GM12874 (cell line): ENCODE data around the gene MSL2.

ENCODE experiments used
- TF ChIP-seq, protein P1 (sequence below): IDR thresholded peaks from 2 replicates; pipeline ENCODE4 v1.5.1; 2011; ENCODE audit warnings: low read depth, mild to moderate bottlenecking, control low read depth, low read length, moderate library complexity; ENCODE audit not compliant: insufficient read depth

Gene MSL2, protein sequence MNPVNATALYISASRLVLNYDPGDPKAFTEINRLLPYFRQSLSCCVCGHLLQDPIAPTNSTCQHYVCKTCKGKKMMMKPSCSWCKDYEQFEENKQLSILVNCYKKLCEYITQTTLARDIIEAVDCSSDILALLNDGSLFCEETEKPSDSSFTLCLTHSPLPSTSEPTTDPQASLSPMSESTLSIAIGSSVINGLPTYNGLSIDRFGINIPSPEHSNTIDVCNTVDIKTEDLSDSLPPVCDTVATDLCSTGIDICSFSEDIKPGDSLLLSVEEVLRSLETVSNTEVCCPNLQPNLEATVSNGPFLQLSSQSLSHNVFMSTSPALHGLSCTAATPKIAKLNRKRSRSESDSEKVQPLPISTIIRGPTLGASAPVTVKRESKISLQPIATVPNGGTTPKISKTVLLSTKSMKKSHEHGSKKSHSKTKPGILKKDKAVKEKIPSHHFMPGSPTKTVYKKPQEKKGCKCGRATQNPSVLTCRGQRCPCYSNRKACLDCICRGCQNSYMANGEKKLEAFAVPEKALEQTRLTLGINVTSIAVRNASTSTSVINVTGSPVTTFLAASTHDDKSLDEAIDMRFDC

DNA sequence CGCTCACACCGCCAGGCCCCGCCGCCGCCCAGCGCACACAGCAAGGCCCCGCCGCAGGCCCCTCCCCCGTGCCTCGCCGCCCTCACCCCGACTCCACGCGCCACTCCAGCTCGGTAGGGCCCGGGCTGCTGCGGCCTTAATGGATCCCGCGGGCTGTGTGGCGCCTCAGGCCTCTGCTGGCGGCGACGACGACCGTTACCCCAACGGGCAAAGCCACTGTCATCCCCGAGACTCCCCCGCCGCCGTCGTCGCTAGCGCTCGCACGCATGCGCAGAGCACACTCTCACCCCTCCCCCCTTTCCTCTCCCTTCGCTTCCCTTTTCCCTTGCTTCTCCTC is at the start of gene MSL2:
MSL2 (minus strand) TSS at position 272 of the 337 bp plus-strand sequence. CDS start 1,222 bp downstream, outside the sequence.
- TF ChIP-seq, protein P1, sequence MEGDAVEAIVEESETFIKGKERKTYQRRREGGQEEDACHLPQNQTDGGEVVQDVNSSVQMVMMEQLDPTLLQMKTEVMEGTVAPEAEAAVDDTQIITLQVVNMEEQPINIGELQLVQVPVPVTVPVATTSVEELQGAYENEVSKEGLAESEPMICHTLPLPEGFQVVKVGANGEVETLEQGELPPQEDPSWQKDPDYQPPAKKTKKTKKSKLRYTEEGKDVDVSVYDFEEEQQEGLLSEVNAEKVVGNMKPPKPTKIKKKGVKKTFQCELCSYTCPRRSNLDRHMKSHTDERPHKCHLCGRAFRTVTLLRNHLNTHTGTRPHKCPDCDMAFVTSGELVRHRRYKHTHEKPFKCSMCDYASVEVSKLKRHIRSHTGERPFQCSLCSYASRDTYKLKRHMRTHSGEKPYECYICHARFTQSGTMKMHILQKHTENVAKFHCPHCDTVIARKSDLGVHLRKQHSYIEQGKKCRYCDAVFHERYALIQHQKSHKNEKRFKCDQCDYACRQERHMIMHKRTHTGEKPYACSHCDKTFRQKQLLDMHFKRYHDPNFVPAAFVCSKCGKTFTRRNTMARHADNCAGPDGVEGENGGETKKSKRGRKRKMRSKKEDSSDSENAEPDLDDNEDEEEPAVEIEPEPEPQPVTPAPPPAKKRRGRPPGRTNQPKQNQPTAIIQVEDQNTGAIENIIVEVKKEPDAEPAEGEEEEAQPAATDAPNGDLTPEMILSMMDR: no peak

DNA sequence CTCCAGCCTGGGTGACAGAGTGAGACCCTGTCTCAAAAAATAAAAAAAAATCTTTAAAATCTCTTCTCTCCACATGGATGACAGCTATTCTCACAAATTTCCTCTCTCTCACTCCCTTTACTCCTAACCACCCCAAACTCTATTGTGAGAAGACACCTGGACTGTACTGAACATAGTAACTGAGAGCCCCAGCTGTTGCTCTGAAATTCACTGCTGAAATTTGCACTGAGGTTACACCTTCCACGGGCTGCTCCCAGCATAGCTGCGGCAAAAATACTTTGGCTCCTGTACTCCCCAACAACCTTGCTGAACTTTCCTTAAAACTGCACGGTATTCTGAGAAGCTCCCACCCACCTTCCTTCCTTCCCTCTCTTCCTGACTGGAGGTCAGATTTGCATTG is 49.6 kb upstream of the MSL2 start:
- TF ChIP-seq, protein P1: no peak

DNA sequence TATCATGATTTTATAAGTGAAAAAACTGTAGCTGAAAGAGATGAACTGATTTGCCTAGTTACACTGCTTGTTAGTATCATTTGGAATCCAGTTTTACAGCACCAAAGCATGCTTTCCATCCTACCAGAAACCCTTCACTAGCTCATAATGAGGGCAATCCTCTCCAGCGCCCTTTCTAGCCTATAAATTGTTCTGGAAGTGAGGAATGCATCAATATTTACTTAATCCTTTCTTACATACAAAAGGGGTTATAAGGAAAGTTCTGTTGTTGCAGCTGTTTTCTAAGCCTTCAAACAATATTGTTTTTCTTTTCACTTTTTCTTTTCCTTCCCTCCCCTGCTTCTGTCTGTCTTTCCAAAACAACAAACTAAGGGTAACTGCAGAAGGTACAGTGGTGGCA is 43.0 kb upstream of the MSL2 start:
- TF ChIP-seq, protein P1: no peak

DNA sequence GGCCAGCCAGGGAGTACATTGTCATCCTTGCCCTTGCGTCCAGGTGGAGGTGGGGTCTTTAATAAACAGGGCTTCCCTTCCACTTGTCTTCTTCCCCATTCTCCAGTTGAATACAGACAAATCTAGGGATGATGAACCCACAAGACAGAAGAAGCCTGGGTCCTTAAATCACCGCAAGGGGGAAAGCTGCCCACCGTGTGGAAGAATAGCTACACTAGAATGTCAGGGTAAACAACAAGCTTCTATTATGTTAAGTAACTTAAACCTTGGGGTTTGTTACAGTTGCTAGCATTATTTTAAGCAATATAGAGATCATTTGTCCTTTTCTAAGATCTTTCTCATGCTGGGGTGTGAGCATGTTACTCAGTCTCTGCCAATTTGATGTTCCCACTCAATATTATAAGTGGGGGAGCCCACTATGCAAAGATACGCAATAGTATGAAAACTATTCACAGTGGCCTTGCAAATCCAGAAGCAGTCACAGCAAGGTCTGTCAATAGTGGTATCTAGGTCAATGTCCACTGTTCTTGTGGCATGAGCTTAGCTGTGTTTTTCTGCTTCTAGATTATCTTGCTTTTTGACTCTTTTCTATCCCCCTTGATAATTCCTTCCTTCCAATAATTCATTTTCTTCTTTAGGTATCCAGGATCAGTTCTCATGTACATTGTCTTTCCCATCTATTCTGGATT is 42.0 kb upstream of the MSL2 start:
- TF ChIP-seq, protein P1: no peak

DNA sequence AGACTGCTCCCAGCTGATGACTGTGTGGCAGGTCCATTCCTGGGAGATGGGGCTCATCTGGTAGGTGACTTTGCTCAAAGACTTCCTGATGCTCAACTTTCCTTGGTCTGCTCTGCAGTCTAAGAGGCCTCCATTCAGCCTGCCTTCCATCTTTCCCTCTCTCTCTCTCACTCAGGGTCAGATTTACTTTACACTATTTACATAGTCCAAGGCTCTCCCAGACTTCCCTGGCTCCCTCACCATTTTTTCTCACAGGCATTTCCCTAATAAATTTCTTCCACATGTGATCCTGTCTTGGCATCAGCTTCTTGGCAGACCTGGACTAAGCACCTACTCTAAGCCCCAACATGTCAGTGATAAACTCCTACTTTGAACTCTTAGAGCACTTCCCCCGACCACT is 41.0 kb upstream of the MSL2 start:
- TF ChIP-seq, protein P1: no peak

DNA sequence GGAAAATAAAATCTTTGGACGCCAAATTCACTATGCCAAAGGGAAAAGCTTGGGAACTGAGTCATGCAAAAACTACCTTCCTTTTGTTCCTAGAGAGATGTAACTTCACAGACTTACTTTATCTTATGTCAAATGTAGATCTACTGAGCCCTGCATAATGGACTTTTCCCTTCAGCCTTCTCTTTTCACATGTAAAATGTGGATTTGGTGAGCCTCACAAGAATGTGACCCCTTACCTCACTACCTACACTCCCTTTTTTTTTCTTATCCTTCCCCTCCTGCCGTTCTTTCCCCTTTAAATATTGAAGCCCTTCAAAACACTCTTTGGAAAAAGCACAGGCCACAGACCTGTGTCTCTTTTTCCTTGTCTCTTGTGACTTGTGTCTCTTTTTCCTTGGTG is 40.0 kb upstream of the MSL2 start:
- TF ChIP-seq, protein P1: no peak

DNA sequence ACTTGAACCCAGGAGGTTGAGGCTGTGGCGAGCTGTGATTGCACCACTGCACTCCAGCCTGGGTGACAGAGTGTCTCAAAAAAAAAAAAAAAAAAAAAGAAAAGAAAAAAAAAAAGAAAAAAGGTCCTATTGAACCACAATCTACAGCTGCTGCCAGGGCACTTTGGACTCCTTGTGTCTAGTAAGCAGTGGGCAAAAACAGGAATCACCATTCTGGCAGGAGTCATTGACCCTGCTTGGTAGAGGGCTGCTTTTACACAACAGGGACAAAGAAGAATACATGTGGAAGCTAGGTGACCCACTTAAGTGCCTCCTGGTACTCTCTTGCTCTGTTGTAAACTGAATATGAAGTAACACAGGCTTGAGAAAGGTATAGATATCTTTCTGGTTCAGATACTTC is 39.4 kb upstream of the MSL2 start:
- TF ChIP-seq, protein P1: no peak
